Fibroblast of mammary gland (primary cell): ENCODE results near the gene SMIM35.

ENCODE experiments used
- DNase-seq: peaks from one replicate; pipeline ENCODE4 v3.0.0-alpha.2; 2010; ENCODE audit warnings: low read depth
- H3K4me3 ChIP-seq: 2 replicates; pipeline ENCODE4 v1.5.1; 2011; ENCODE audit warnings: low read depth, mild to moderate bottlenecking, low read length, moderate library complexity; ENCODE audit not compliant: control insufficient read depth
- CTCF ChIP-seq: conservative IDR thresholded peaks from 2 replicates; pipeline ENCODE4 v1.5.1; 2011; ENCODE audit warnings: low read depth, low read length, inconsistent platforms; ENCODE audit not compliant: control insufficient read depth, insufficient read depth

Gene SMIM35

GRCh38 chr11:118117790-118118601 is 31.2 kb upstream of the SMIM35 start:
- DNase-seq = no peak
- TF ChIP-seq CTCF = no peak
- no peak overlapping the region for H3K4me3 ChIP-seq

- no peak for DNase-seq
- H3K4me3 ChIP-seq = no peak overlapping the region
- TF ChIP-seq CTCF = no peak
These were observed 28.3 kb upstream of the SMIM35 start for GRCh38 chr11:118115048-118115447.

- DNase-seq = no peak
- no peak overlapping the region for H3K4me3 ChIP-seq
- no peak for TF ChIP-seq CTCF
These were observed 27.5 kb upstream of the SMIM35 start for GRCh38 chr11:118114266-118114665.

GRCh38 chr11:118112711-118113430 is 26.1 kb upstream of the SMIM35 start:
- H3K4me3 ChIP-seq = no peak overlapping the region
- DNase-seq = no peak
- TF ChIP-seq CTCF = no peak

- DNase-seq = no peak
- no peak for TF ChIP-seq CTCF
- H3K4me3 ChIP-seq = no peak overlapping the region
These were observed 24.9 kb upstream of the SMIM35 start for GRCh38 chr11:118111744-118112035.

GRCh38 chr11:118111019-118111743 is 24.4 kb upstream of the SMIM35 start:
- TF ChIP-seq CTCF = no peak
- DNase-seq = no peak
- no peak overlapping the region for H3K4me3 ChIP-seq
